NB4 (cell line): ENCODE data around the gene PLD4.

ENCODE experiments used
- CTCF ChIP-seq: IDR thresholded peaks from one replicate; pipeline ENCODE4 v1.5.1; 2012; ENCODE audit warnings: low read depth, low read length
- MAX ChIP-seq: IDR thresholded peaks from 2 replicates; pipeline ENCODE4 v1.6.1; 2011; ENCODE audit warnings: low read depth, low read length
- POLR2A ChIP-seq: IDR thresholded peaks from 2 replicates; pipeline ENCODE4 v1.6.1; 2011; ENCODE audit warnings: mild to moderate bottlenecking; ENCODE audit not compliant: insufficient read length; ENCODE audit errors: extremely low read depth

GRCh38 chr14:104932676-104933631 is 8.3 kb downstream of the PLD4 start:
- TF ChIP-seq CTCF (peak; percentile 52), MAX (no peak), POLR2A (no peak)
